ENCODE measurements around the gene RNU7-1. TPM values are rescaled to one million over a fixed set of nuclear protein-coding genes. Genes with fewer than 3 reads are reported as not detected.

RNU7-1 gene
- total and polyA plus RNA-seq, 10 of the 15 experiments (the other 5 are each of a cell fraction or from before 2014, with no cell fraction given): not detected

DNA sequence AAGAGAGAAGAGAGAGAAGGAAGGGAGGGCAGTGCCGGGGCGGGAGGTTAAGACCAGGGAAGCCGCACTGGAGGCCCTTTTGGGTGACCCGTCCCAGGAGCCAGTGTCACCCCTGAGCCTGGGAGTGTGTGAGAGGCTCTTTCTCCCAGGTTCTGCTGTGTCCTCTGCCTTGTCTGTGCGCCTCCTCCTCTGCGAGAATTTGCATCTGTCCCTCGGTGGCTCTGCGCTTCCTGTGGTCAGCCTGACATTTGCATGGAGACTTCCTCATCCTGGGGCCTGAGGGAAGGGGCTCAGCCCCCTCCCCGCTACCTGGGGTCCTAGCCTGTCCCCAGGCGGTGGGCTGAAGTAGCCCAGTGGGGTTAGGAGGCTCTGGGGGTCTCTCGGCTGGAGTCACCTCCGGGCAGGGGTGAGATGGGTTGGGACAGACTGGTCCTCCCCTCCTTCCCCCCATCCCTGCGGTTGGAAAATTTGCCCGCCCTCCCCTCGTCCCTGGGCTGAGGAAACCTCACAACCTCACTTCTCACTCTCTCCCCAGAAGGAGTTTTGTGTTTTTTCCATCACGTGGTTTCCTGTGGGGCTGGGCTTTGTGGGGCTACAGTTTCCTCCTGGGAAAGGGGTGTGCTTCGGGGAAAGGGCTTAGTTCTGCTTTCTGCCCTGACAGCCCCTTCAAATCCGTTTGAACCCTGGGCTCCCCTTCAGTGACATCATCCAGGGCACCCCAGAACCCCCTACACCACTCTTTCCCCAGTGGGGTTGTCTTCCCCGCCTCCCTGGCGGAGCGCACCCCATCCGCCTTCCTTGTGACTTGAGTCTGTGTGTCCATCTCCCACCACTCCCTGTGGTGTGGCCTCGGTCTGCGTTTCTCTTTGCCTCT, 10.1 kb downstream of the RNU7-1 start (continued):
- TF ChIP-seq, protein P1, sequence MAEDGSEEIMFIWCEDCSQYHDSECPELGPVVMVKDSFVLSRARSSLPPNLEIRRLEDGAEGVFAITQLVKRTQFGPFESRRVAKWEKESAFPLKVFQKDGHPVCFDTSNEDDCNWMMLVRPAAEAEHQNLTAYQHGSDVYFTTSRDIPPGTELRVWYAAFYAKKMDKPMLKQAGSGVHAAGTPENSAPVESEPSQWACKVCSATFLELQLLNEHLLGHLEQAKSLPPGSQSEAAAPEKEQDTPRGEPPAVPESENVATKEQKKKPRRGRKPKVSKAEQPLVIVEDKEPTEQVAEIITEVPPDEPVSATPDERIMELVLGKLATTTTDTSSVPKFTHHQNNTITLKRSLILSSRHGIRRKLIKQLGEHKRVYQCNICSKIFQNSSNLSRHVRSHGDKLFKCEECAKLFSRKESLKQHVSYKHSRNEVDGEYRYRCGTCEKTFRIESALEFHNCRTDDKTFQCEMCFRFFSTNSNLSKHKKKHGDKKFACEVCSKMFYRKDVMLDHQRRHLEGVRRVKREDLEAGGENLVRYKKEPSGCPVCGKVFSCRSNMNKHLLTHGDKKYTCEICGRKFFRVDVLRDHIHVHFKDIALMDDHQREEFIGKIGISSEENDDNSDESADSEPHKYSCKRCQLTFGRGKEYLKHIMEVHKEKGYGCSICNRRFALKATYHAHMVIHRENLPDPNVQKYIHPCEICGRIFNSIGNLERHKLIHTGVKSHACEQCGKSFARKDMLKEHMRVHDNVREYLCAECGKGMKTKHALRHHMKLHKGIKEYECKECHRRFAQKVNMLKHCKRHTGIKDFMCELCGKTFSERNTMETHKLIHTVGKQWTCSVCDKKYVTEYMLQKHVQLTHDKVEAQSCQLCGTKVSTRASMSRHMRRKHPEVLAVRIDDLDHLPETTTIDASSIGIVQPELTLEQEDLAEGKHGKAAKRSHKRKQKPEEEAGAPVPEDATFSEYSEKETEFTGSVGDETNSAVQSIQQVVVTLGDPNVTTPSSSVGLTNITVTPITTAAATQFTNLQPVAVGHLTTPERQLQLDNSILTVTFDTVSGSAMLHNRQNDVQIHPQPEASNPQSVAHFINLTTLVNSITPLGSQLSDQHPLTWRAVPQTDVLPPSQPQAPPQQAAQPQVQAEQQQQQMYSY (CRISPR knock-in tag; IDR thresholded peaks at IDR 0.05): no peak
- TF ChIP-seq, protein P2, sequence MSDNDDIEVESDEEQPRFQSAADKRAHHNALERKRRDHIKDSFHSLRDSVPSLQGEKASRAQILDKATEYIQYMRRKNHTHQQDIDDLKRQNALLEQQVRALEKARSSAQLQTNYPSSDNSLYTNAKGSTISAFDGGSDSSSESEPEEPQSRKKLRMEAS (IDR thresholded peaks at IDR 0.05; ENCODE audit: low read depth, low read length): 0 out of 2 replicates have a peak, but pooled peaks have one; percentile 53
- TF ChIP-seq ETV6 (conservative IDR thresholded peaks at IDR 0.05 in 1 of 2, IDR thresholded peaks at IDR 0.05 in 1 of 2; ENCODE audit: borderline replicate concordance in 1 of 2, low read depth in 1 of 2) (peak in 1 of 2 experiments; percentile 45; a peak in 2 of 4 replicates), CHD2 (IDR thresholded peaks at IDR 0.05; ENCODE audit: borderline replicate concordance, low read depth, low read length) (peak; percentile 12; the same call in 1 of the 2 replicates), SIN3A (IDR thresholded peaks at IDR 0.05; ENCODE audit: low read depth, low read length) (0 out of 2 replicates have a peak, but pooled peaks have one; percentile 46), RELB (IDR thresholded peaks at IDR 0.05; ENCODE audit: low read depth) (peak; percentile 99), NR2F1 (conservative IDR thresholded peaks at IDR 0.05) (peak; percentile 83), ZNF24 (IDR thresholded peaks at IDR 0.05) (no peak), TAF1 (IDR thresholded peaks at IDR 0.05; ENCODE audit: borderline replicate concordance, low read depth, low read length) (peak; percentile 97), IRF4 (IDR thresholded peaks at IDR 0.05; ENCODE audit: low read depth, low read length) (peak; percentile 57; the same call in 1 of the 2 replicates), ZZZ3 (IDR thresholded peaks at IDR 0.05; ENCODE audit: control insufficient read depth, insufficient read length, low read depth) (no peak), FOS (IDR thresholded peaks at IDR 0.05; ENCODE audit: borderline replicate concordance, extremely low read depth, insufficient read length) (no peak)
- TF ChIP-seq, protein P3, sequence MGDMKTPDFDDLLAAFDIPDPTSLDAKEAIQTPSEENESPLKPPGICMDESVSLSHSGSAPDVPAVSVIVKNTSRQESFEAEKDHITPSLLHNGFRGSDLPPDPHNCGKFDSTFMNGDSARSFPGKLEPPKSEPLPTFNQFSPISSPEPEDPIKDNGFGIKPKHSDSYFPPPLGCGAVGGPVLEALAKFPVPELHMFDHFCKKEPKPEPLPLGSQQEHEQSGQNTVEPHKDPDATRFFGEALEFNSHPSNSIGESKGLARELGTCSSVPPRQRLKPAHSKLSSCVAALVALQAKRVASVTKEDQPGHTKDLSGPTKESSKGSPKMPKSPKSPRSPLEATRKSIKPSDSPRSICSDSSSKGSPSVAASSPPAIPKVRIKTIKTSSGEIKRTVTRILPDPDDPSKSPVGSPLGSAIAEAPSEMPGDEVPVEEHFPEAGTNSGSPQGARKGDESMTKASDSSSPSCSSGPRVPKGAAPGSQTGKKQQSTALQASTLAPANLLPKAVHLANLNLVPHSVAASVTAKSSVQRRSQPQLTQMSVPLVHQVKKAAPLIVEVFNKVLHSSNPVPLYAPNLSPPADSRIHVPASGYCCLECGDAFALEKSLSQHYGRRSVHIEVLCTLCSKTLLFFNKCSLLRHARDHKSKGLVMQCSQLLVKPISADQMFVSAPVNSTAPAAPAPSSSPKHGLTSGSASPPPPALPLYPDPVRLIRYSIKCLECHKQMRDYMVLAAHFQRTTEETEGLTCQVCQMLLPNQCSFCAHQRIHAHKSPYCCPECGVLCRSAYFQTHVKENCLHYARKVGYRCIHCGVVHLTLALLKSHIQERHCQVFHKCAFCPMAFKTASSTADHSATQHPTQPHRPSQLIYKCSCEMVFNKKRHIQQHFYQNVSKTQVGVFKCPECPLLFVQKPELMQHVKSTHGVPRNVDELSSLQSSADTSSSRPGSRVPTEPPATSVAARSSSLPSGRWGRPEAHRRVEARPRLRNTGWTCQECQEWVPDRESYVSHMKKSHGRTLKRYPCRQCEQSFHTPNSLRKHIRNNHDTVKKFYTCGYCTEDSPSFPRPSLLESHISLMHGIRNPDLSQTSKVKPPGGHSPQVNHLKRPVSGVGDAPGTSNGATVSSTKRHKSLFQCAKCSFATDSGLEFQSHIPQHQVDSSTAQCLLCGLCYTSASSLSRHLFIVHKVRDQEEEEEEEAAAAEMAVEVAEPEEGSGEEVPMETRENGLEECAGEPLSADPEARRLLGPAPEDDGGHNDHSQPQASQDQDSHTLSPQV (IDR thresholded peaks at IDR 0.05): no peak

Data from GM12878 (cell line).